AG04449 (cell line): ENCODE measurements around the gene TGFBR3.

Experiments used
- CTCF ChIA-PET: fragments of 350-600 bp; formaldehyde crosslinking; extraction: SDS; loops from one replicate; lab custom pipeline; 2021; ENCODE audit warnings: antibody characterized with exemption; lab: Yijun Ruan, JAX
- POLR2A ChIA-PET: fragments of 400-600, 350-600 bp; formaldehyde crosslinking; extraction: SDS; loops from one replicate; lab custom pipeline; 2020; ENCODE audit warnings: antibody characterized with exemption, inconsistent platforms; lab: Yijun Ruan, JAX
- DNase-seq: peaks from one replicate; pipeline ENCODE4 v3.0.0-alpha.2; 2010; ENCODE audit warnings: low read depth, low spot score
- H3K4me3 ChIP-seq: 2 replicates; pipeline ENCODE4 v1.5.1; 2011; ENCODE audit warnings: low read depth, mild to moderate bottlenecking, control low read depth, low read length
- CTCF ChIP-seq: IDR thresholded peaks from one replicate; pipeline ENCODE4 v1.5.1; 2011; ENCODE audit warnings: mild to moderate bottlenecking, moderate library complexity, low read length, control low read depth, inconsistent platforms; ENCODE audit not compliant: insufficient read depth; ENCODE audit errors: missing control alignments

TGFBR3 gene

GRCh38 chr1:91787919-91788318, 98.0 kb downstream of the TGFBR3 start:
- CTCF ChIA-PET, result interaction anchor here (1.0 kb wide), 1 partner anchor 11 kb away, joined by 3 read pairs; no protein-coding TSS in a partner anchor
- TF ChIP-seq CTCF, result no peak

GRCh38 chr1:91784616-91785015, 101.3 kb downstream of the TGFBR3 start:
- no peak for TF ChIP-seq CTCF
- H3K4me3 ChIP-seq, result no peak overlapping the region
- ChIA-PET POLR2A (no interaction called here), CTCF (interaction anchor here (1.4 to 1.8 kb wide), 2 partner anchors 22 to 142 kb away, joined by 5 to 6 read pairs; no protein-coding TSS in a partner anchor)
- no peak for DNase-seq

More at GRCh38 chr1:91787919-91788318, 98.0 kb downstream of the TGFBR3 start:
- POLR2A ChIA-PET, result interaction anchor here (0.6 kb wide), 1 partner anchor 226 kb away, joined by 3 read pairs; no protein-coding TSS in a partner anchor
- no peak overlapping the region for H3K4me3 ChIP-seq
- DNase-seq, result no peak

GRCh38 chr1:91784191-91784590, 101.8 kb downstream of the TGFBR3 start:
- no peak for DNase-seq
- ChIA-PET CTCF (interaction anchor here (1.4 to 1.8 kb wide), 3 partner anchors 22 to 142 kb away, joined by 4 to 6 read pairs (median 5); no protein-coding TSS in a partner anchor), POLR2A (no interaction called here)
- H3K4me3 ChIP-seq, result no peak overlapping the region
- TF ChIP-seq CTCF, result no peak

GRCh38 chr1:91783423-91784170, 102.4 kb downstream of the TGFBR3 start:
- no peak for DNase-seq
- CTCF ChIA-PET, result interaction anchor here (1.4 to 2.0 kb wide), 4 partner anchors 8 to 143 kb away, joined by 4 to 6 read pairs (median 4); no protein-coding TSS in a partner anchor
- no peak for TF ChIP-seq CTCF
- POLR2A ChIA-PET, result no interaction called here
- no peak overlapping the region for H3K4me3 ChIP-seq

- ChIA-PET CTCF (interaction anchor here (0.6 to 2.2 kb wide), 7 partner anchors 10 to 269 kb away, joined by 3 to 9 read pairs (median 4); no protein-coding TSS in a partner anchor), POLR2A (interaction anchor here (0.8 kb wide), 1 partner anchor 14 kb away, joined by 3 read pairs; no protein-coding TSS in a partner anchor)
- TF ChIP-seq CTCF, result no peak
- no peak overlapping the region for H3K4me3 ChIP-seq
- DNase-seq, result no peak
Observed at GRCh38 chr1:91781901-91782622, 103.9 kb downstream of the TGFBR3 start.
